Astrocyte of the cerebellum (primary cell): ENCODE data around the gene CYLC1.

Experiments
- DNase-seq: peaks from one replicate; pipeline ENCODE4 v3.0.0-alpha.2; 2011; ENCODE audit warnings: low read depth
- H3K4me3 ChIP-seq: 2 replicates; pipeline ENCODE4 v1.5.1; 2011; ENCODE audit warnings: mild to moderate bottlenecking, low read depth, low read length, moderate library complexity
- in situ Hi-C: cut with HindIII; loops from 2 replicates; pipeline ENCODE4 v1.10.0; 2017; ENCODE audit warnings: low sequenced_read_pairs
- TF ChIP-seq, protein P1 (sequence below): IDR thresholded peaks from 2 replicates; pipeline ENCODE4 v1.5.1; 2012; ENCODE audit warnings: low read length, low read depth, moderate library complexity, mild to moderate bottlenecking; ENCODE audit errors: missing control alignments

The CYLC1 gene

DNA sequence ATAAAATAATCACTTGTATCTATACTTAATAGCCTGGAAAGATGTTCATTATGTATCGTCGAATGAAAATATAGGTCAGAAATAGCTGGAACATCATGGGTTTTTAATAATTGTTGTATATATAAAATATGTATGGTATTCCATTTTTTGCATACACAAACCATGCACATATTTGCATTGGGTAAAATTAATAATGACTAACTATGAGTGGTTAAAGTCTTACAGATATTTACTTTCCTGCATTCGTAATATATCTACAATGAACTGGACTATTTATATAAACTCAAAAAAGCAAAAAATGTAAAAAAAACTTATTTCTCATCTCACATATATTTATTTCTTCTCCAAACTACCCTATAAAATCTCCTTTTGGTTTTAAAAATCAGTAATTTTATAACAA lies 46.0 kb downstream of the CYLC1 start:
- no peak overlapping the region for H3K4me3 ChIP-seq
- in situ Hi-C loops, result no loop called here
- no peak for DNase-seq
- TF ChIP-seq, protein P1, sequence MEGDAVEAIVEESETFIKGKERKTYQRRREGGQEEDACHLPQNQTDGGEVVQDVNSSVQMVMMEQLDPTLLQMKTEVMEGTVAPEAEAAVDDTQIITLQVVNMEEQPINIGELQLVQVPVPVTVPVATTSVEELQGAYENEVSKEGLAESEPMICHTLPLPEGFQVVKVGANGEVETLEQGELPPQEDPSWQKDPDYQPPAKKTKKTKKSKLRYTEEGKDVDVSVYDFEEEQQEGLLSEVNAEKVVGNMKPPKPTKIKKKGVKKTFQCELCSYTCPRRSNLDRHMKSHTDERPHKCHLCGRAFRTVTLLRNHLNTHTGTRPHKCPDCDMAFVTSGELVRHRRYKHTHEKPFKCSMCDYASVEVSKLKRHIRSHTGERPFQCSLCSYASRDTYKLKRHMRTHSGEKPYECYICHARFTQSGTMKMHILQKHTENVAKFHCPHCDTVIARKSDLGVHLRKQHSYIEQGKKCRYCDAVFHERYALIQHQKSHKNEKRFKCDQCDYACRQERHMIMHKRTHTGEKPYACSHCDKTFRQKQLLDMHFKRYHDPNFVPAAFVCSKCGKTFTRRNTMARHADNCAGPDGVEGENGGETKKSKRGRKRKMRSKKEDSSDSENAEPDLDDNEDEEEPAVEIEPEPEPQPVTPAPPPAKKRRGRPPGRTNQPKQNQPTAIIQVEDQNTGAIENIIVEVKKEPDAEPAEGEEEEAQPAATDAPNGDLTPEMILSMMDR, result no peak

DNA sequence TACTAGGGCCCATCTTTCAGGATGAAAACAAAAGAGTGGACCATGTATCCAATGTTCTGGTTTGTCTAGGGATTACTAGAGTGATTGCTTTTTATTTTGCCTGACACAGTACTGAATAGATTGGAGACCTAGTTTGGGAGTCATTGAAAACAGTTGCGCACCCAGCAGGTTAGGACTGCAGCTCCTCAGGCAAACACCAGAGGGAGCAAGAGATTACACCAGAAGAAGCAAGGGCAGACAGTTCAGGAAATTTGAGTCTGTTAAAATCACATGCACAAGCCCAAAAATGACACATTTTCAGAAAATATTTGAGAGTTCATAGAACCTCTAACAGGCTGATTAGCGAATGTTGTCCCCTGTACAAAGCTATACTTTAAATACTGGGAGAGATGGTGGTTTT lies 55.6 kb downstream of the CYLC1 start:
- no peak for DNase-seq
- no peak overlapping the region for H3K4me3 ChIP-seq
- in situ Hi-C loops, result no loop called here
- TF ChIP-seq, protein P1, result peak; percentile 43

DNA sequence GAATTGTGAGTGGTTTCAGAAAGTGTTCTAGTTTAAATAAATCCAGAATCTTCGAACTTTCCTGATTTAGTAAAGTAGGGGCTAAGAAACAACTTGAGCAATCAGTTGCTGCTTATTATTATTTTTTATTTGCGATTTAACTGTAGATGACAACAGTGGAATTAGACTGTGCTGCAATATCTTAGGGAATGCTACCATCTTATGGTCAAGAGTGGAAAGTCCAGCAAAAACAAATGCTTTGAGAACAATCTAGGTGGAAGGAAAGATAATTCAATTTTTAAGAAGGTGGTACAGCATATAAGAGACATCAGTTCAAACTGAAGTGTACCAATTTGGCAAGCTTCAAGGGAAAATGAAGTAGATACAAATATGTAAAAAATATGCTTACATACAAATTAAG lies 73.3 kb downstream of the CYLC1 start:
- no peak for DNase-seq
- TF ChIP-seq, protein P1, result no peak
- no peak overlapping the region for H3K4me3 ChIP-seq
- in situ Hi-C loops, result no loop called here
